Kidney (tissue), 14 donors: ENCODE measurements around the gene GNA12. TPM values are rescaled to one million over a fixed set of nuclear protein-coding genes. Genes with fewer than 3 reads are reported as not detected.
"Not testable (repeated sequence)": the region's sequence is repeated elsewhere in the genome, so short reads cannot be mapped to it uniquely, and the experiment has no call there.

Experiments
- DNase-seq, 5 donors: peaks; one replicate each; pipeline ENCODE4 v3.0.0-alpha.2; 2013 to 2020
- FAIRE-seq: peaks from 2 replicates; lab custom pipeline; 2012; peaks lifted over from hg19 to GRCh38; lab: Jason Lieb, UNC
- H3K27ac ChIP-seq, 2 donors: one replicate each; pipeline ENCODE4 v1.7.0; 2013; ENCODE audit warnings: low read depth in 2 of 2, low read length in 2 of 2, inconsistent platforms in 1 of 2
- H3K27me3 ChIP-seq: one replicate; pipeline ENCODE4 v1.7.1; 2013; ENCODE audit warnings: low read length, inconsistent platforms; ENCODE audit not compliant: control insufficient read depth, insufficient read depth
- H3K36me3 ChIP-seq, 3 donors: one replicate each; pipeline versions ENCODE4 v1.7.0 to v1.7.1; 2013; ENCODE audit warnings: low read length in 3 of 3, control low read depth in 1 of 3, inconsistent platforms in 1 of 3; ENCODE audit not compliant: insufficient read depth in 3 of 3, control insufficient read depth in 2 of 3
- H3K4me1 ChIP-seq, 3 donors: one replicate each; pipeline versions ENCODE4 v1.7.0 to v1.7.1; 2013; ENCODE audit warnings: low read length in 3 of 3, inconsistent platforms in 1 of 3, low read depth in 1 of 3; ENCODE audit not compliant: control insufficient read depth in 2 of 3, insufficient read depth in 2 of 3
- H3K4me3 ChIP-seq, 3 donors: one replicate each; pipeline versions ENCODE4 v1.7.0 to v1.8.1; 2013; ENCODE audit warnings: low read length in 3 of 3, control low read depth in 1 of 3, inconsistent platforms in 1 of 3
- H3K9ac ChIP-seq, 3 donors: one replicate each; pipeline versions ENCODE4 v1.7.0 to v1.7.1; 2013; ENCODE audit warnings: low read length in 3 of 3, control low read depth in 1 of 3, inconsistent platforms in 1 of 3
- H3K9me3 ChIP-seq, 3 donors: one replicate each; pipeline versions ENCODE4 v1.7.0 to v1.7.1; 2013; ENCODE audit warnings: low read length in 3 of 3, control low read depth in 1 of 3, inconsistent platforms in 1 of 3; ENCODE audit not compliant: control insufficient read depth in 2 of 3, insufficient read depth in 1 of 3
- CTCF ChIP-seq: IDR thresholded peaks from 3 replicates; pipeline ENCODE4 v1.5.1; 2012; ENCODE audit warnings: mild to moderate bottlenecking, moderate library complexity, borderline replicate concordance; ENCODE audit not compliant: insufficient read depth; ENCODE audit errors: extremely low read depth
- intact Hi-C: fragments of 100-400 bp; cut with DNase I; formaldehyde crosslinking; loops from one replicate; pipeline ENCODE4 v1.11.1; 2022
- polyA plus RNA-seq: library from polyadenylated mRNA; stranded (reverse); fragments of 350-450 nt; fragmentation: Illumina TruSeq; extraction: RNeasy Lipid Tissue Mini Kit (QIAGEN cat#74804); gene quantifications from one replicate; pipeline ENCODE4 v1.2.3, GENCODE V29; 2014; ENCODE audit warnings: low read depth, low replicate concordance; ENCODE audit not compliant: insufficient read depth
- total RNA-seq: library from RNA; stranded (reverse); fragmentation: NEBNext Ultra II Directional; extraction: Animal tissue kit (Norgen Biotek cat#: 25700); gene quantifications from one replicate; pipeline ENCODE4 v1.2.1, GENCODE V29; 2021
- donor health status: control.
- donor health status: control.
- donor health status: control.
- donor health status: control.
- donor health status: control.
- donor health status: DM: yes; HTN: yes; CAD: no.
- donor health status: Normal renal cell carcinoma (clear cell type).

GNA12 gene
- total and polyA plus RNA-seq, 2 donors from 2014 or later = 16.5 to 41.1 TPM

- Histone ChIP-seq H3K27ac (no peak overlapping the region), H3K9me3 (no peaks in the 10 kb centered on the region), H3K4me1 (no peaks in the 10 kb centered on the region), H3K27me3 (no peaks in the 10 kb centered on the region), H3K36me3 (peaks cover 0 to 13% (median 9%) of the 10 kb centered on the region in 3 donors), H3K9ac (no peak overlapping the region), H3K4me3 (no peak overlapping the region)
- no peak for FAIRE-seq
- TF ChIP-seq CTCF = no peak
- peak; percentile 58 to 80 (median 67) for DNase-seq
- intact Hi-C loops = no loop called here
Measured at GRCh38 chr7:2729031-2729892, 114.8 kb downstream of the GNA12 start.

- TF ChIP-seq CTCF = no peak
- H3K9me3 ChIP-seq = no peaks in the 10 kb centered on the region
- no peaks in the 10 kb centered on the region for H3K27me3 ChIP-seq
- no peak overlapping the region for H3K27ac ChIP-seq
- DNase-seq = peak in 2 of 5 donors; percentile 33 to 50
- H3K9ac ChIP-seq = no peak overlapping the region
- H3K36me3 ChIP-seq = peaks cover 0 to 13% (median 9%) of the 10 kb centered on the region in 3 donors
- intact Hi-C loops = no loop called here
- FAIRE-seq = no peak
- H3K4me1 ChIP-seq = no peaks in the 10 kb centered on the region
- no peak overlapping the region for H3K4me3 ChIP-seq
Measured at GRCh38 chr7:2728316-2729030, 115.6 kb downstream of the GNA12 start.

- H3K9ac ChIP-seq, H3K4me1 ChIP-seq, FAIRE-seq, H3K9me3 ChIP-seq, H3K4me3 ChIP-seq, H3K27ac ChIP-seq, intact Hi-C loops, H3K27me3 ChIP-seq: not testable (repeated sequence)
- H3K36me3 ChIP-seq = peaks cover 0 to 13% (median 9%) of the 10 kb centered on the region in 3 donors
- DNase-seq = peak in 2 of 5 donors; percentile 15 to 18
Measured at GRCh38 chr7:2727206-2727605, 116.9 kb downstream of the GNA12 start.
